SU-DHL-6 (cell line): ENCODE data around the gene OTULIN.

Experiments
- CTCF ChIP-seq: fragments of 200-600 bp; sonication (generic); IDR thresholded peaks from one replicate; pipeline ENCODE4 v1.5.1; 2017; ENCODE audit warnings: antibody characterized with exemption, mild to moderate bottlenecking, low read length, moderate library complexity; ENCODE audit not compliant: insufficient read depth, poor library complexity, severe bottlenecking
- EZH2phosphoT487 ChIP-seq: fragments of 200-600 bp; sonication (generic), shearing (Covaris generic); conservative IDR thresholded peaks from 2 replicates; pipeline ENCODE4 v1.6.1; 2018; ENCODE audit warnings: mild to moderate bottlenecking, antibody characterized with exemption, low read length, moderate library complexity, mixed read lengths

GRCh38 chr5:14707811-14708390, 43.4 kb downstream of the OTULIN start:
- TF ChIP-seq CTCF (no peak), EZH2phosphoT487 (no peak)
